ENCODE data around the gene PRKCH. TPM values are rescaled to one million over a fixed set of nuclear protein-coding genes. Genes with fewer than 3 reads are reported as not detected.

Gene PRKCH
- total and polyA plus RNA-seq, 2 of the 13 experiments (the other 11 are each of a cell fraction or from before 2014, with no cell fraction given) = 0.48 to 1.3 TPM

DNA sequence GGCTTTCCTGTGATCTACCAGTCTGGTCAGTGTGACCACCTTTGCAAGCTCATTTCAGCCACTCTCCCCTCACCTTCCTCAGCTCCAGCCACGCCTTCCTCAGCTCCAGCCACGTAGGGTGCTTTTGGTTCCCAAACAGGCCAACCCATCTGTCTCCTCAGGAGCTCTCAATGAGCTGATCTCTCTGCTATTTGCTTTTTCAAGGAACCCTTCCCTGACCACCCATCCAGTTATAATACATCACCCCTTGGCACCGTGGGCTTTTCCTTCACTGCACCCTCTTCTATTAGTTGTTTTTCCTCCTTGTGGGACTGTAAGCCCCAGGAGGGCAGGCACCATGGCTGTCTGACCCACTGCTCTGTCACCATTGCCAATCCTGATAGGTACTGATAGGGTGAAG is 2.3 kb upstream of the PRKCH start:
- Histone ChIP-seq H3K79me2 (ENCODE audit: insufficient read depth, low read length) (no peaks in the 10 kb centered on the region), H3K4me3 (replicated peaks in 1 of 3; ENCODE audit: insufficient read depth in 1 of 3, low read depth in 2 of 3, low read length in 3 of 3) (no peak overlapping the region), H3K9ac (ENCODE audit: insufficient read depth, low read depth, low read length) (no peak overlapping the region), H3K9me3 (ENCODE audit: low read length) (no peaks in the 10 kb centered on the region), H4K20me1 (ENCODE audit: insufficient read depth, low read length) (no peaks in the 10 kb centered on the region), H3K36me3 (replicated peaks in 1 of 2; ENCODE audit: control insufficient read depth in 1 of 2, insufficient read depth in 2 of 2, low read length in 2 of 2) (no peaks in the 10 kb centered on the region), H3K4me1 (ENCODE audit: insufficient read depth, low read length) (no peaks in the 10 kb centered on the region), H2AFZ (ENCODE audit: low read length) (no peak overlapping the region), H3K27me3 (ENCODE audit: control insufficient read depth in 1 of 2, insufficient read depth in 2 of 2, low read length in 2 of 2) (peaks cover 0 to 17% of the 10 kb centered on the region in 2 experiments; a peak in 2 of 5 replicates), H3K27ac (ENCODE audit: extremely low read length, insufficient read depth, low read length) (no peak overlapping the region), H3K4me2 (ENCODE audit: low read depth, low read length) (no peak overlapping the region)
- no TSS peak for BruUV-seq (replicated peaks)
- FAIRE-seq (no peak), DNase-seq (ENCODE audit: low spot score) (no peak), ATAC-seq (no peak)
- in situ Hi-C loops (cut with HindIII; ENCODE audit: extremely low pct_ligation_motif_present, low pct_unique_long_range_greater_than_20kb) = no loop called here
- WGBS (ENCODE audit: low lambda C conversion rate) = 2% methylated on average over 3 of the region's 3 CpGs
- intact Hi-C loops (cut with micrococcal nuclease; ENCODE audit: unreplicated experiment) = no loop called here
- no peak for TF ChIP-seq NFE2L1 (CRISPR knock-in tag; IDR thresholded peaks at IDR 0.05; ENCODE audit: borderline replicate concordance)
- no peak for TF ChIP-seq PHF20 (CRISPR knock-in tag; IDR thresholded peaks at IDR 0.05)
- no peak for TF ChIP-seq ZBTB38 (CRISPR knock-in tag; IDR thresholded peaks at IDR 0.05)
- no peak for TF ChIP-seq MATR3 (CRISPR knock-in tag; IDR thresholded peaks at IDR 0.05)
- TF ChIP-seq, protein P1, sequence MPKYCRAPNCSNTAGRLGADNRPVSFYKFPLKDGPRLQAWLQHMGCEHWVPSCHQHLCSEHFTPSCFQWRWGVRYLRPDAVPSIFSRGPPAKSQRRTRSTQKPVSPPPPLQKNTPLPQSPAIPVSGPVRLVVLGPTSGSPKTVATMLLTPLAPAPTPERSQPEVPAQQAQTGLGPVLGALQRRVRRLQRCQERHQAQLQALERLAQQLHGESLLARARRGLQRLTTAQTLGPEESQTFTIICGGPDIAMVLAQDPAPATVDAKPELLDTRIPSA (CRISPR knock-in tag; IDR thresholded peaks at IDR 0.05; ENCODE audit: borderline replicate concordance) = no peak
- TF ChIP-seq RAD21 (CRISPR knock-in tag; IDR thresholded peaks at IDR 0.05) = no peak
- TF ChIP-seq, protein P2, sequence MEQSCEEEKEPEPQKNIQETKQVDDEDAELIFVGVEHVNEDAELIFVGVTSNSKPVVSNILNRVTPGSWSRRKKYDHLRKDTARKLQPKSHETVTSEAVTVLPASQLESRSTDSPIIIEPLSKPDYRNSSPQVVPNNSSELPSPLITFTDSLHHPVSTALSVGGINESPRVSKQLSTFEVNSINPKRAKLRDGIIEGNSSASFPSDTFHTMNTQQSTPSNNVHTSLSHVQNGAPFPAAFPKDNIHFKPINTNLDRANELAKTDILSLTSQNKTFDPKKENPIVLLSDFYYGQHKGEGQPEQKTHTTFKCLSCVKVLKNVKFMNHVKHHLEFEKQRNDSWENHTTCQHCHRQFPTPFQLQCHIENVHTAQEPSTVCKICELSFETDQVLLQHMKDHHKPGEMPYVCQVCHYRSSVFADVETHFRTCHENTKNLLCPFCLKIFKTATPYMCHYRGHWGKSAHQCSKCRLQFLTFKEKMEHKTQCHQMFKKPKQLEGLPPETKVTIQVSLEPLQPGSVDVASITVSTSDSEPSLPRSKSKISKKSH (CRISPR knock-in tag; IDR thresholded peaks at IDR 0.05; ENCODE audit: borderline replicate concordance) = no peak
- TF ChIP-seq, protein P3, sequence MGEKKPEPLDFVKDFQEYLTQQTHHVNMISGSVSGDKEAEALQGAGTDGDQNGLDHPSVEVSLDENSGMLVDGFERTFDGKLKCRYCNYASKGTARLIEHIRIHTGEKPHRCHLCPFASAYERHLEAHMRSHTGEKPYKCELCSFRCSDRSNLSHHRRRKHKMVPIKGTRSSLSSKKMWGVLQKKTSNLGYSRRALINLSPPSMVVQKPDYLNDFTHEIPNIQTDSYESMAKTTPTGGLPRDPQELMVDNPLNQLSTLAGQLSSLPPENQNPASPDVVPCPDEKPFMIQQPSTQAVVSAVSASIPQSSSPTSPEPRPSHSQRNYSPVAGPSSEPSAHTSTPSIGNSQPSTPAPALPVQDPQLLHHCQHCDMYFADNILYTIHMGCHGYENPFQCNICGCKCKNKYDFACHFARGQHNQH (CRISPR knock-in tag; IDR thresholded peaks at IDR 0.05) = no peak
- no peak for TF ChIP-seq NFE2 (CRISPR knock-in tag; IDR thresholded peaks at IDR 0.05)
- TF ChIP-seq TBX3 (IDR thresholded peaks at IDR 0.05; ENCODE audit: borderline replicate concordance) = no peak
- CTCF ChIA-PET (ENCODE audit: low intra/inter-chr PET ratio, low total read pairs) = no interaction called here
- POLR2A ChIA-PET = no interaction called here
